ENCODE data around the gene ATP8B4.

DNA sequence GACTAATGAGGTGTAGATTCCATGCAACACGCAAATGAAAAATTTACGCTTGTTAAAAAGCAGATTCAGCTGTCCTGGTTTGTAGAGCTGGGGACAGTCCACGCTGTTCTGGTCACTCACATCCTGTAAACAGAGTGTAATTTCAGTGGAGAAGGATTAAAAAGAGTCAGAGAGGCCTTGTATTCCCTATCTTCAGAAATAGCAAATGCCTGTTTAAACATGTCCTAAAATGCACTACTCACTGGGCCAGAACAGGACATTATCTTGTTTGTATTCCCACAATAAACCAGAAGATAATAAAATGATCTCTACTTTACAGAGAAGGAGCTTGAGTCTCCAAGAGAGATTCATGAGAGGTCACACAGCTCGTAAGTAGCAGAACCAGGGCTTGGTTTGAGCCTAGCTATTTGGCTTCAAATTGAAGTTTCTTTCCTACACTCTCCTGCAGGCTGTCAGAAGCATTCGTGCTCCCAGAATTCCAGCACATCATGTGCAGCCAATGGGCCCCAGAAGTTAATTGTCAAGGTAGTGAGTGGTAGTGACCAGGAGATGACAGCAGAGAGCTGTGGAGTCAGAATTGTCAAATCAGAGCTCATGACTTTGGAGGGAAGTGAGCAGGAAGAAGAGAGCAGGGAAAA lies 242.5 kb downstream of the ATP8B4 start:
- TF ChIP-seq CTCF (IDR thresholded peaks at IDR 0.05) (peak; percentile 12 to 73 (median 36)), POLR2AphosphoS5 (IDR thresholded peaks at IDR 0.05) (no peak), EP300 (IDR thresholded peaks at IDR 0.05) (no peak), POLR2A (IDR thresholded peaks at IDR 0.05) (no peak)
